Right cardiac atrium (tissue), 5 donors: Measurements from ENCODE around the gene IGFALS. TPM values are rescaled to one million over a fixed set of nuclear protein-coding genes. Genes with fewer than 3 reads are reported as not detected.
"Not testable (repeated sequence)": the region's sequence is repeated elsewhere in the genome, so short reads cannot be mapped to it uniquely, and the experiment has no call there.

Experiments
- ATAC-seq, 2 donors: fragments of 200-7000 bp; cut with Tn5 transposase; one replicate each; pipeline versions ENCODE4 v1.8.0 to v1.9.1; 2020; ENCODE audit warnings: moderate library complexity in 2 of 2, mild to moderate bottlenecking in 1 of 2
- DNase-seq, 3 donors: peaks; one replicate each; pipeline ENCODE4 v3.0.0-alpha.2; 2020
- H3K27ac ChIP-seq: one replicate; pipeline ENCODE4 v1.5.1; 2013; ENCODE audit warnings: mild to moderate bottlenecking, low read length, control low read depth, moderate library complexity
- H3K27me3 ChIP-seq: one replicate; pipeline ENCODE4 v1.6.1; 2013; ENCODE audit not compliant: control insufficient read depth, insufficient read depth
- H3K4me1 ChIP-seq: one replicate; pipeline ENCODE4 v1.6.1; 2013; ENCODE audit warnings: low read length; ENCODE audit not compliant: control insufficient read depth, insufficient read depth
- H3K4me3 ChIP-seq: one replicate; pipeline ENCODE4 v1.5.1; 2013; ENCODE audit warnings: low read length, control low read depth
- H3K9me3 ChIP-seq: one replicate; pipeline ENCODE4 v1.6.1; 2013; ENCODE audit warnings: low read length; ENCODE audit not compliant: control insufficient read depth
- WGBS: extraction: QIAGEN DNeasy Blood & Tissue Kit; methylation state at CpG from one replicate; pipeline ENCODE4 v1.1.7; 2013; 5-methylcytosine and 5-hydroxymethylcytosine counted together
- intact Hi-C, 4 donors: fragments of 100-400 bp; cut with DNase I; formaldehyde crosslinking; loops; one replicate each; pipeline versions ENCODE4 v1.11.0 to v1.14.0; 2022 to 2023
- polyA plus RNA-seq: library from polyadenylated mRNA; stranded (reverse); fragments of 200-250 nt; gene quantifications from one replicate; pipeline ENCODE4 v1.2.3, GENCODE V29; 2013
- total RNA-seq, 4 donors: library from RNA; stranded (reverse); fragmentation: NEBNext Ultra II Directional; extraction: Animal tissue kit (Norgen Biotek cat#: 25700); gene quantifications; one replicate each; pipeline ENCODE4 v1.2.1, GENCODE V29; 2021
- donor health status: healthy with polysubstance abuse.
- donor health status: DM: no; HTN: yes; CAD: no.
- donor health status: DM: no; HTN: no; CAD: no.
- donor health status: DM: no; HTN: yes; CAD: no; lungs with severe emphysema.
- donor health status: DM: yes; HTN: yes; CAD: no.

Gene IGFALS
- total and polyA plus RNA-seq, 5 donors, result 0.05 TPM; not detected in 4

GRCh38 chr16:1816396-1817275 lies 23.1 kb upstream of the IGFALS start:
- WGBS, result 93% methylated on average over 40 of the region's 40 CpGs
- ATAC-seq (no peak), DNase-seq (peak in 1 of 3 donors; percentile 46)
- Histone ChIP-seq H3K27ac (no peak overlapping the region), H3K9me3 (no peaks in the 10 kb centered on the region), H3K27me3 (no peaks in the 10 kb centered on the region), H3K4me3 (no peak overlapping the region), H3K4me1 (no peaks in the 10 kb centered on the region)
- intact Hi-C loops, result no loop called here

- Histone ChIP-seq H3K27ac (no peak overlapping the region), H3K27me3 (no peaks in the 10 kb centered on the region), H3K4me3 (no peak overlapping the region), H3K9me3 (no peaks in the 10 kb centered on the region), H3K4me1 (no peaks in the 10 kb centered on the region)
- no peak for ATAC-seq
- intact Hi-C loops, result no loop called here
- WGBS, result 90% methylated on average over 11 of the region's 11 CpGs
- no peak for DNase-seq
These were observed 22.0 kb upstream of the IGFALS start for GRCh38 chr16:1815461-1815860.

- H3K9me3 ChIP-seq, result no peaks in the 10 kb centered on the region
- intact Hi-C loops, result no loop called here
- no peak overlapping the region for H3K4me3 ChIP-seq
- ATAC-seq, result peak; percentile 85 to 91
- H3K27me3 ChIP-seq, result no peaks in the 10 kb centered on the region
- H3K27ac ChIP-seq, result no peak overlapping the region
- DNase-seq, result peak; percentile 74 to 94 (median 92)
- WGBS, result 23% methylated on average over 17 of the region's 17 CpGs
- no peaks in the 10 kb centered on the region for H3K4me1 ChIP-seq
These were observed 19.2 kb upstream of the IGFALS start for GRCh38 chr16:1812732-1813163.

- DNase-seq (peak in 1 of 3 donors; percentile 26), ATAC-seq (no peak)
- H3K4me3 ChIP-seq, result no peak overlapping the region
- 95% methylated on average over 16 of the region's 16 CpGs for WGBS
- H3K4me1 ChIP-seq, result no peaks in the 10 kb centered on the region
- H3K27ac ChIP-seq, result no peak overlapping the region
- H3K9me3 ChIP-seq, result no peaks in the 10 kb centered on the region
- H3K27me3 ChIP-seq, result no peaks in the 10 kb centered on the region
- intact Hi-C loops, result no loop called here
These were observed 17.0 kb upstream of the IGFALS start for GRCh38 chr16:1810536-1810935.

- WGBS, result 93% methylated on average over 16 of the region's 16 CpGs
- H3K9me3 ChIP-seq, result no peaks in the 10 kb centered on the region
- H3K27me3 ChIP-seq, result no peaks in the 10 kb centered on the region
- no peak overlapping the region for H3K27ac ChIP-seq
- no peak overlapping the region for H3K4me3 ChIP-seq
- intact Hi-C loops, result no loop called here
- no peaks in the 10 kb centered on the region for H3K4me1 ChIP-seq
- ATAC-seq (no peak), DNase-seq (peak in 1 of 3 donors; percentile 16)
These were observed 16.6 kb upstream of the IGFALS start for GRCh38 chr16:1810106-1810505.

- Histone ChIP-seq H3K27me3 (no peaks in the 10 kb centered on the region), H3K27ac (no peak overlapping the region), H3K4me3 (no peak overlapping the region), H3K4me1 (no peaks in the 10 kb centered on the region), H3K9me3 (no peaks in the 10 kb centered on the region)
- 77% methylated on average over 28 of the region's 28 CpGs for WGBS
- intact Hi-C loops, result no loop called here
- no peak for ATAC-seq
- DNase-seq, result peak in 1 of 3 donors; percentile 49
These were observed 15.8 kb upstream of the IGFALS start for GRCh38 chr16:1809281-1809801.

GRCh38 chr16:1808691-1809090 lies 15.2 kb upstream of the IGFALS start:
- H3K9me3 ChIP-seq, result no peaks in the 10 kb centered on the region
- H3K27ac ChIP-seq, result no peak overlapping the region
- 88% methylated on average over 18 of the region's 18 CpGs for WGBS
- H3K4me3 ChIP-seq, result no peak overlapping the region
- DNase-seq (peak in 1 of 3 donors; percentile 24), ATAC-seq (no peak)
- H3K27me3 ChIP-seq, result no peaks in the 10 kb centered on the region
- intact Hi-C loops, result no loop called here
- no peaks in the 10 kb centered on the region for H3K4me1 ChIP-seq

- Histone ChIP-seq H3K9me3 (no peaks in the 10 kb centered on the region), H3K27ac (no peak overlapping the region), H3K4me3 (no peak overlapping the region), H3K4me1 (no peaks in the 10 kb centered on the region), H3K27me3 (no peaks in the 10 kb centered on the region)
- peak in 1 of 2 donors; percentile 11 for ATAC-seq
- 92% methylated on average over 10 of the region's 10 CpGs for WGBS
- intact Hi-C loops, result no loop called here
- DNase-seq, result peak in 2 of 3 donors; percentile 14 to 47
These were observed 14.1 kb upstream of the IGFALS start for GRCh38 chr16:1807626-1808025.

GRCh38 chr16:1800701-1801100 lies 7.2 kb upstream of the IGFALS start:
- intact Hi-C loops, result no loop called here
- WGBS, result 84% methylated on average over 10 of the region's 10 CpGs
- Histone ChIP-seq H3K4me1 (no peaks in the 10 kb centered on the region), H3K9me3 (no peaks in the 10 kb centered on the region), H3K4me3 (no peak overlapping the region), H3K27me3 (no peaks in the 10 kb centered on the region), H3K27ac (no peak overlapping the region)
- DNase-seq (no peak), ATAC-seq (no peak)

- H3K4me3 ChIP-seq, H3K4me1 ChIP-seq, ATAC-seq, intact Hi-C loops, H3K27ac ChIP-seq, H3K9me3 ChIP-seq, H3K27me3 ChIP-seq: not testable (repeated sequence)
- peak in 1 of 3 donors; percentile 24 for DNase-seq
- 83% methylated on average over 5 of the region's 5 CpGs for WGBS
These were observed 5.8 kb upstream of the IGFALS start for GRCh38 chr16:1799263-1799662.

- intact Hi-C loops, result no loop called here
- H3K4me1 ChIP-seq, result no peaks in the 10 kb centered on the region
- DNase-seq (peak in 2 of 3 donors; percentile 28 to 54), ATAC-seq (no peak)
- H3K27me3 ChIP-seq, result no peaks in the 10 kb centered on the region
- H3K4me3 ChIP-seq, result no peak overlapping the region
- H3K27ac ChIP-seq, result no peak overlapping the region
- 85% methylated on average over 32 of the region's 32 CpGs for WGBS
- H3K9me3 ChIP-seq, result no peaks in the 10 kb centered on the region
These were observed 1.6 kb upstream of the IGFALS start for GRCh38 chr16:1794908-1795666.
